Activated CD4-positive, alpha-beta T cell treated with anti-CD3 and anti-CD28 coated beads, Interleukin-2, amount 50 U/mL, for 1 hour (primary cell): ENCODE results near the gene INHA.

Experiments
- DNase-seq: peaks from one replicate; pipeline ENCODE4 v3.0.0-alpha.2; 2020

INHA gene

DNA sequence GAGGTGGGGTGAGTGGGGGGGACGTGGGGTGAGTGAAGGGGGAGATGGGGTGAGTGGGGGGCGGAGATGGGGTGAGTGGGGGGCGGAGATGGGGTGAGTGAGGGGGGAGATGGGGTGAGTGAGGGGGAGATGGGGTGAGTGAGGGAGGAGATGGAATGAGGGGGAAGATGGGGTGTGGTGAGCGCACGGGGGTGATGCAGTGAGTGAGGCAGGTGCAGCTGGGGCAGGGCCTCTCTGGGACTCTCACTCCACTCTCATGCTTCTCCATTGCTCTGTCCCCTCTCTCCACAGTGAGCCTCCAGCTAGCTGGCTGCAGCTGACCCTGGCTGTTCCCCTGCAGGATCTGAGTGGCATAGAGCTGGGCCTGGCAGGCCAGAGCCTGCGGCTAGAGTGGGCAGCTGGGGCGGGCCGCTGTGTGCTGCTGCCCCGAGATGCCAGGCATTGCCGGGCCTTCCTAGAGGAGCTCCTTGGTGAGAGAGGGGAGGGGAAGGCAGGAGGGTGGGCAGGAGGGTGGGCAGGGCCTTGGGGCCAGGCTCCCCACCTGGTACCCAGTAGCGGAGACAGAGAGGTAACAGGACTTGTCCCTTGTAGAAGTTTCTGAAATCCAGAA is 41.5 kb downstream of the INHA start:
- DNase-seq = no peak

DNA sequence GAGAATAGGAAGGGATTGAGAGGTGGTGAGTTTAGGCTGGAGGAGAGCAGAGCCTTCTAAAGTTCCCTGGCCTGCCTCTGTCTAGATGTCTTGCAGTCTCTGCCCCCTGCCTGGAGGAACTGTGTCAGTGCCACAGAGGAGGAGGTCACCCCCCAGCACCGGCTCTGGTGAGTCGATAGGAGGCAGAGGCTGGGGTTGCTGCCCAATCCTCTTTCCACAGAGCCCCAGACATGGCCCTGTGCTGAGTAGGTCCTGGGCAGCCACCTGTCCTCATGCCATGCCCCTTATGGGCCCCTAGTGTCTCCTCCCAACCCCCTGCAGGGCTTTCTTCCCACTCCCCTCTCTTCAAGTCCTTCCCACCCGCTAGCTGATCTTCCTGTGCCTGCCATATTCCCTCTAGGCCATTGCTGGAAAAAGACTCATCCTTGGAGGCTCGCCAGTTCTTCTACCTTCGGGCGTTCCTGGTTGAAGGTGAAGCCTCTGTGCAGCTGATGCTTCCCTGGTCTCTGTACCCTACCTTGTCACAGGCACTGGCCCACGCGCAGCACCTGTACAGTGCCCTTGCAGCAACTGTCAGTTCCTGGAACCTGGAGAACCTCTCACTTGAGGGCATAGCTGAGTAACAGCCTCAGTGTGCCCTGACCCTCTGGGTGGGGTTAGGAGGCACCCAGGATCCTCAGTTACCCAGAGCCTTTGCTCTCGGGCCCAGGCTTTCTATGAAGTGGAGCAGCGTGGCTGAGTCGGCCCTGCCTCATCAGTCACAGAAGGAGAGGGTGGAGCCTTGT is 42.2 kb downstream of the INHA start:
- no peak for DNase-seq

DNA sequence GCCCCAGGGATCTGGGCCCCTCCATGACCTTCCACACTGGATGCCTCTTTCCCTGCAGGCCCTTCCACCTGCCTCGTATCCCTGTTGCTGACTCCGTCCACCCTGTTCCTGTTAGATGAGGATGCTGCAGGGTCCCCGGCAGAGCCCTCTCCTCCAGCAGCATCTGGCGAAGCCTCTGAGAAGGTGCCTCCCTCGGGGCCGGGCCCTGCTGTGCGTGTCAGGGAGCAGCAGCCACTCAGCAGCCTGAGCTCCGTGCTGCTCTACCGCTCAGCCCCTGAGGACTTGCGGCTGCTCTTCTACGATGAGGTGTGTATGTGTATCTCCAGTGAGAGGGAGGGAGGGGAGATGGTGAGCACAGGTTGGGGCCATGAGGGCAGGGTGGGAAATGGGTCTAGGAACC is 42.9 kb downstream of the INHA start:
- no peak for DNase-seq

DNA sequence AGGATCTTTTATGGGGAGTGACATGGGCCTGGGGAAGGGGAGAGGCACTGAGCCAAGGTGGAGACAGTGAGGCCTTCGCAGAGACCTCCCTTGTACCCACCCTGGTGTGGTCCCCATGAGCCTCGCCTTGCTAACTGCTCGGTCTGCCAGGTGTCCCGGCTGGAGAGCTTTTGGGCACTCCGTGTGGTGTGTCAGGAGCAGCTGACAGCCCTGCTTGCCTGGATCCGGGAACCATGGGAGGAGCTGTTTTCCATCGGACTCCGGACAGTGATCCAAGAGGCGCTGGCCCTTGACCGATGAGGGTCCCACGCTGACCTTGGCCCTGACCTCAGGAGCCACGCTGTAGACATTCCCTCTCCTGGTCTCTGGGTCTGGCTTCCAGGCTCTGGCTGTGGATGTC is 43.8 kb downstream of the INHA start:
- DNase-seq = no peak

DNA sequence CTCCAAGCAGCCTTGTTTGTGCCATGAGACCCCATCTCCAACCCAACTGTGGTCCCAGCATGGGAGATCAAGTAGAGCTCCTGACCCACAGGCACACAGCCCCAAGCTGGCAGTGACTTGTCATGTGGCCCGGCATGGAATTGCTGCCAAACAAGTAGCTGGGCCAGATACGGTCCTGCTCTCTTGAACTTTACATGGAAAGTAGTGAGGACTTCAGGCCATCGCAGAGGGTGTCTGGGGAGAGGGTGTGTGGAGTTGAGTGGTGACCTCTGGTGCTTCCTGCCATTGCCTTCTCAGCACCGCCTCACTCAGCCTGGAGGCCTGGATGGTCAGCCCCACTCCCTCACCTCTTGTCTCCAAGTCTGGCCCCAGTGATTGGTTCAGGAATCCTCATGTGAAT is 44.4 kb downstream of the INHA start:
- DNase-seq = no peak

DNA sequence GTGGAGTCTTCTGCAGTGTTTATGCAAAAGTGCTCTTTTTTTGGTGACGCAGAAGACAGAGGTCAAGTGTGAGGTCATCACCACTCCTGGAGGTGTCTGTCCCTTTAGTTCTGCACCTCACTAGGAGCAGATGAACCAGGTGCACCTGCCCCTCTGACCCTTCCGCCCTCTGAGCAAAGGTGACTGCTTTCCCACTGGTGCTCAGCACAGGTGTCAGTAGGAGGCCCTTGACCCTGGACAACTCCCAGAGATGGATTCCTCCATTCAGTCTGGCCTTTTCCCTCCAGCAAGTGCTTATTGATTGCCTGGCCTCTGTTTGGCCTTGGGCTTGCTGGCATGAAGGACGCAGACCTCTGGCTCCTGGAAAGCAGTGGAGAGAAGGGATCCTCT is 46.6 kb downstream of the INHA start:
- no peak for DNase-seq

DNA sequence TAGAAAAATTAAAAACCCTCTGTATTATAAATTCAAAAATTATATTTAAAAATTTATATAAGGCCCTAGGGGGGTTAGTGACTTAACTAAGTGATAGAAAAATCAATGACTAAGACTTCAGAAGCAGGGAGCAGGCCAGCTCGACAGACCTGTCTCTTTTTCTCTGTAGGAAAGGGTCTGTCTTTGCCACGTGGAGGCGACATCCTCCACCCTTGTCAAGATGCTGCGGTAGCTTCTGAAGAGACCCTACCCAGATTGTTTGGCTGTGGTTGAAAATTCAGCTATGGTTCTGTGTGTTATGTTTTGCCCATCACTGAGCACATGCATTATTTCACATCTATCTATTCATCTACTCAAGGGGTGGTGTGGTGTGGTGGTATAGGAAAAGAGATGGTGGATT is 47.1 kb downstream of the INHA start:
- no peak for DNase-seq

DNA sequence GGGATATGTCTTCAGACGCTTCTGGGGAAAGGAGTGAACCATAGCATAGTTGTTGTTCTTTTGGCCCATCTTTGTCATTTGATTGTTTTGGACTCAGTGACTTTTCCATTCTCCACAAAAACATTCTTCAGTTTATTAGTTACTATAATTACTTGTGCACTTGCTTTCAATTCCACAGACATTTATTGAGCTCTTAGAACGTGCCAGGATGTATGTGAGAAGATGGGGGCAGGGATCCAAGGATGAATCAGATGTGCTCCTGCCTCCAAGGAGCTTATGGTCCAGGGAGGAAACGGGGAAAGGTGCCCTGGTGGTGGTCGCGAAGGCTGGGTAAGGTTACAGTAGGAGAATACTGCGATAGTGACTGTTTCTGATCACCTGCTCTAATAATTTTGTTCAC is 48.4 kb downstream of the INHA start:
- no peak for DNase-seq

DNA sequence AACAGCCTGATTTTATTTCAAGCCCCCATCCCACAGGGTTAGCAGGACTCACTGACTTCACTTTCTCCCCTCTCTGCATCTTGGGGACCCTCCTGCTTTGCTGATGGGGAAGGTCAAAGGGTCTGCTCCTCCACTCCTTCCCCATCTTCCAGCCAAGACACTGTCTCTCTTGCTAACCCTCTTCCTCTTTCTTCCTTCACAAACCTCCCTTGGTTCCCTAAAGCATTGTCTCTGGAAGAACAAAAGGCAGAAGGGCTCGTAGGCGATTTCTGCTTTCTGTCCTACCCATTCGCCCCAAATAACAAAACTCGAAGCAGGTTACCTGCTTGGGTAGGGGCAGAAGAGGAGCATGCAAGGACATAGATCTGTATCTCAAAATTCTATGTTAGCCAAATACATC is 49.8 kb downstream of the INHA start:
- DNase-seq = no peak

DNA sequence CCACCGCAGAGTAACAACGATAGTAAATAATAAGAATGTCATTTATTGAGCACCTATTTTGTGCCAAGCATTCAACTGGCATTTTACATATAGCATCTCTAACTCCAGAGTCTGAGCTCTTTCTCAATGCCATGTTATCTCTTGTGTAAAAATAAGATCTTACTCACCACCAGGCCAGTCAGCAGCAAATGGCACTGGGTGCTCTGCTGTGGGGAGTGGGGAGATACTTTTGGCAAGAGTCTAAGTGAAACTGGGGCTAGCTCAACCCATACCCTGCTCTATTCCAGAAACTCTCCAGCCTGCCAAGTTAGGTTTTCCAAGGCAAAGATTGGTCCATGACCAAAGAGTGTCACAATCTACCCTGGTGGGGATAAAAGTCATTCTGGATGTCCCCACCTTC is 50.4 kb downstream of the INHA start:
- no peak for DNase-seq

DNA sequence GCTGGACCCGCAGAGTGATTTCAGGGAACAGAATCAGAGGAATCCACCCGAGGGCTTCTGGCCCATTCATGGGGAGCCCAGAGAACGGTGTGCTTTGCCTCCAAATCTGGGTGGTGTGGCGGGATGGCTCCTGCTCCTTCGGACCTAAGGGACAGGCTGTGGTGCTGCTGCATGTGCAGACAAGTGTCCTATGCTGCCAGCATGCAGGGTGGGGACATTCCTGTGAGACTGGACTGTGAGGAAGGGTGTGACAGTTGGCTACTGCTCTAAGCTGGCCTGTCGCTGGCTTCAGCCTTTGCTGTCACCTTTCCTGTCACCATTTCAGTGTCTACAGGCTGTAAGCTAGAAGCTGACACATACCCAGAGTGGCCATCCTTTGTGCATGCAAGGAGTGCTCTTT is 52.5 kb downstream of the INHA start:
- DNase-seq = no peak

DNA sequence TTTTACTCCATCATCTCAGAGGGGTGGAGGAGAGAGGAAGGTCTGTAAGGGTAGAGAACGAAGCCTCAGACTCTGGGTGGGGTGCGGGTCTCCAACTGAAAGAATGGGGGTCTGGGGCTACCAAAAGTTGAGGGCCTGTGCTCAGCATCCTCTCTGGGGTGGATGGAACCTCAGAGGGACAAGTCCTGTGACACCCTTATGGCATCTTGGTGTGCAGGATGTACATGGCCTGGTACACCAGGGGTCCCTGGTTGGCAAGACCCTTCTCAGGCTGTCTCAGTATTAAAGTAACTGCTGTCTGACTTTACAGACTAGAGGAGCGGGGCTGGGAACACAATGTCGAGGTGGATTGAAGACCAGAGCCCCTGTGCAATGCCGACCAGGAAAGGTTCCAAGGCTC is 53.1 kb downstream of the INHA start:
- no peak for DNase-seq
